GM19372 (cell line): Measurements from ENCODE around the gene TAF5.
"Not testable (repeated sequence)": the region's sequence is repeated elsewhere in the genome, so short reads cannot be mapped to it uniquely, and the experiment has no call there.

Experiments
- ATAC-seq: cut with Tn5 transposase; IDR thresholded peaks from one replicate; pipeline ENCODE4 v1.9.1; 2021; ENCODE audit warnings: mild to moderate bottlenecking, low read depth, moderate library complexity; ENCODE audit not compliant: unreplicated experiment

Gene TAF5

DNA sequence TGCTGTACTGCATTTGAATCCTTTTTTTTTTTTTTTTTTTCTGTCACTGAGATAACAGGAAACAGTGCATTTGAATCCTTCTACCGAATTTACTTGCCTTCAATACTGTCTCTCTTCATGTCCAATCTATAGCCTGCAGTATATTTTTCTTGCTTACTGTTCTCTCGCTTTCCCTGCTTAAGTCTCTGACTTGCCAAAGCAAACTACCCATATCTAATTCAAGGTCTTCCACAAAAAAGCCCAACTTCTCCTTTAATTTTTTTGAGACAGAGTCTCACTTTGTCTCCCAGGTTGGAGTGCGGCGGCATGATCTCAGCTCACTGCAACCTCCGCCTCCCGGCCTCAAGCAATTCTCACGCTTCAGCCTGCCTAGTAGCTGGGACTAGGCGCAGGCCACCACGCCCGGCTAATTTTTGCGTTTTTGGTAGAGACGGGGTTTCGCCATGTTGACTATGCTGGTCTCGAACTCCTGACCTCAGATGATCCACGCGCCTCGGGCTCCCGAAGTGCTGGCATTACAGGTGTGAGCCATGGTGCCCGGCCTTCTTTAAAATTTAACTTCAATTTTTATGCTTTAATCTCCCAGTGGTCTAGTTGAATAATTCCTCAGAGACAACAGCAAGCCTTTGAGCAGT, 29.5 kb downstream of the TAF5 start:
- ATAC-seq = no peak

- ATAC-seq = no peak
These were observed 45.8 kb downstream of the TAF5 start for GRCh38 chr10:103413564-103413963.

DNA sequence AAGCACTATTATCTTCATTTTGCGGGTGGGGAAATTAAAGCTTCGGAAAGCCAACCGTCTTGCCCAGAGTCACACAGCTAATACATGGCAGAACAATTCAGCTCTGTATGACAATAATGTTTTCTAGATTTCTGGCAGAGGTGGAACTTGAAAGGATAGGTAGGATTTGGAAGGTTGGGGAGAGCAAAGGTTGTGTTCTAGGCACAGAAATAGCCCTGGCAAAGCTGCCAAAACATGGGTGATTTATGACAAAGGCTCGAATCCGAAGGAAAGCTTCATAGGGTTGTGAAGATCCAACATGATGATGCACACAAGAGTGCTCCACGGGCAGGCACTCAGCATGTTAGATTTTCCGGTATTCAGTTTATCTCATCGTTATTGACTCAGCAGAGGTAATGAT, 47.8 kb downstream of the TAF5 start:
- ATAC-seq = no peak

GRCh38 chr10:103416436-103417147, 48.8 kb downstream of the TAF5 start:
- ATAC-seq = no peak

GRCh38 chr10:103417148-103417469, 49.3 kb downstream of the TAF5 start:
- ATAC-seq = not testable (repeated sequence)

DNA sequence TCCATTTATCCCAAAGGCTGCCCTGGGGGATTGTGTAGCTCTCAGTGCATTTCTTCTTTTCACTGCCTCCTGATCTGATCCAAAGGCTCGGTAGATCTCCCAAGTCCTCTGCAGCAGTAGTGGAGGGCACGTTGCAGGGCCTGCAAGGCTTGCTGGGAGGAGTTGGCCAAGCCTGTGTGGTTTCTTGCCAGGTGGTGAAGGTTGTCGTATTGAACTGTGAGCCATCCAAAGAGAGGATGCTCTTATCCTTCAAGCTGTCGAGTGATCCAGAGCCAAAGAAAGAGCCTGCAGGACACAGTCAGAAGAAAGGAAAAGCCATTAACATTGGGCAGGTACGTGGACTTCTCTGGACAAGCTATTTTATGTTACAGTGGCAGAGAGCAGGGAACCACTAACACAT, 49.8 kb downstream of the TAF5 start:
- no peak for ATAC-seq

DNA sequence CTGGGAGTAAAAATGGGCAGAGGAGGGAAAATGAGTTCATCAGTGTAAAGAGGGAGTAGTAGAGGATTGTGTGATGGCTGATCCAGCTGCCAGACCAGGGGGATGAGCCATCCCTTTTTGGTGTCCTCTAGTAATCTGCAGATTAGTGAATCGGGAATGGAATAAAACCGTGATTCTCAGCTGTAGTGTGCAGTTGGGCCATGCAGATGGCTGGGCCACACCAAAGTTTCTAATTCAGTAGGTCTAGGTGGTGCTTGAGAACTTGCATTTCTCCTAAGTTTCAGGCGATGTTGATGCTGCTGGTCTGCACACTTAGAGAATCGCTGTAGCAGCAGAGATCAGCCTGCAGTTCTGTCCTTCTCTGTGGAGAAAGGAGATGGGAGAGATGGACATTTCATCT, 51.3 kb downstream of the TAF5 start:
- no peak for ATAC-seq

- no peak for ATAC-seq
These were observed 56.0 kb downstream of the TAF5 start for GRCh38 chr10:103423748-103424147.

DNA sequence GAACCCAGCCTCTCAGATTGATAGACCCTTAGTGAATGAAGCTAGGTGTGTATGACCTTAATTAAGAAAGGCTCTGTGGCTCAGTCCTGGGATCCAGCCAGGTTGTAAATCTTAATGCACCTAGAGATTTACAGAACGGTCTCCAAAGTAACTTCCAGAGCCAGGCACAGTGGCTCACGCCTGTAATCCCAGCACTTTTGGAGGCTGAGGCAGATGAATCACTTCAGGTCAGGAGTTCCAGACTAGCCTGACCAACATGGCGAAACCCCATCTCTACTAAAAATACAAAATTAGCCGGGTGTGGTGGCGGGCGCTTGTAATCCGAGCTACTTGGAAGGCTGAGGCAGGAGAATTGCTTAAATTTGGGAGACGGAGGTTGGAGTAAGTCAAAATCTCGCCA, 60.1 kb downstream of the TAF5 start:
- no peak for ATAC-seq

- no peak for ATAC-seq
These were observed 61.3 kb downstream of the TAF5 start for GRCh38 chr10:103428989-103429643.

- no peak for ATAC-seq
These were observed 61.9 kb downstream of the TAF5 start for GRCh38 chr10:103429647-103430046.

GRCh38 chr10:103431902-103432301, 64.1 kb downstream of the TAF5 start:
- no peak for ATAC-seq

DNA sequence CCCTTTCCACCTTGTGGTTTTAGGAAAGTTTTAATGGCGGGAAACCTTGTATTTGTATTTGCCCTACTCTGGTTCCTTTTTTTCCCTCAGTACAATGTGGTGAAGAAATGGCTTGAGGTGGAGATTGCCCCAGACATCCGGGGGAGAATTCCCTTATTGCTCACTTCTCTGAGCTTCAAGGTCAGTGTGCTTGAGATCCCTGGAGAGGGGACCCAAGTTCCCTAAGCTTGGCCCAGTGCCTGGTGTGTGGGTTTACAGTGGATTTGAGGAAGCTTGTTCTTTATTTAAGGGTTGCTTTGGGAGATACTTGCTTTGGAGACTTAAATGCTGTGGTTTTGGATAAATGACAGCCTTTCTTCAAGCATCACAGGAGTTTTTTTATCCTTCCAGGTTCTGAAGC, 66.1 kb downstream of the TAF5 start:
- ATAC-seq = no peak
